Liver (tissue), 3 donors: ENCODE results near the gene ZNF614.

Experiments
- ATF3 ChIP-seq: IDR thresholded peaks from 2 replicates; pipeline ENCODE4 v1.6.1; 2016; ENCODE audit warnings: antibody characterized with exemption
- EGR1 ChIP-seq, 2 donors: IDR thresholded peaks; 2 replicates each; pipeline ENCODE4 v1.6.1; 2016 to 2018; ENCODE audit warnings: antibody characterized with exemption in 2 of 2, low read depth in 2 of 2
- FOXA1 ChIP-seq: IDR thresholded peaks from 2 replicates; pipeline ENCODE4 v1.6.1; 2016; ENCODE audit warnings: antibody characterized with exemption
- GABPA ChIP-seq, 2 donors: IDR thresholded peaks in 1 of 2; conservative IDR thresholded peaks in 1 of 2; 2 replicates each; pipeline ENCODE4 v1.6.1; 2016; ENCODE audit warnings: antibody characterized with exemption in 2 of 2, mild to moderate bottlenecking in 1 of 2, moderate library complexity in 1 of 2
- SP1 ChIP-seq: IDR thresholded peaks from 2 replicates; pipeline ENCODE4 v1.6.1; 2018; ENCODE audit warnings: antibody characterized with exemption, mild to moderate bottlenecking
- TF ChIP-seq, protein P1 (sequence below): fragments of 150-350 bp; IDR thresholded peaks from 2 replicates; pipeline ENCODE4 v1.5.1; 2017; ENCODE audit warnings: improper control_type of control experiment, low read depth, low read length; ENCODE audit not compliant: missing input control
- TF ChIP-seq, protein P2 (sequence below): IDR thresholded peaks from 2 replicates; pipeline ENCODE4 v1.6.1; 2016; ENCODE audit warnings: antibody characterized with exemption, mild to moderate bottlenecking
- donor health status: healthy.
- donor health status: healthy.

DNA sequence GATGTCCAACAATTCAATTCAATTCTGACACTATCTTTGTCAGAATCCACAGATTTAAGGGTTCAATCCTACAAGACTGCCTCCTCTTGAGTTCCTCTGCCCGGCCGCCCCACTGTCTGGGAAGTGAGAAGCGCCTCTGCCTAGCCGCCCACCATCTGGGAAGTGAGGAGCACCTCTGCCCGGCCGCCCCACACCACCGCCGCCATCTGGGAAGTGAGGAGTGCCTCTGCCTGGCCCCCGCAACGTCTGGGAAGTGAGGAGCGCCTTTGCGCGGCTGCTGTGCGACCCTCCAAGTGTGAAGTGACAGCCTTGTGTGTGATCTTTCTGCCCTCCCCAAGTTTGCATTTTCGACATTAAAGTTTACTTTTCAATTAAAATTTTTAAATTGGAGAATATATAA lies 6.0 kb downstream of the ZNF614 start:
- TF ChIP-seq, protein P1, sequence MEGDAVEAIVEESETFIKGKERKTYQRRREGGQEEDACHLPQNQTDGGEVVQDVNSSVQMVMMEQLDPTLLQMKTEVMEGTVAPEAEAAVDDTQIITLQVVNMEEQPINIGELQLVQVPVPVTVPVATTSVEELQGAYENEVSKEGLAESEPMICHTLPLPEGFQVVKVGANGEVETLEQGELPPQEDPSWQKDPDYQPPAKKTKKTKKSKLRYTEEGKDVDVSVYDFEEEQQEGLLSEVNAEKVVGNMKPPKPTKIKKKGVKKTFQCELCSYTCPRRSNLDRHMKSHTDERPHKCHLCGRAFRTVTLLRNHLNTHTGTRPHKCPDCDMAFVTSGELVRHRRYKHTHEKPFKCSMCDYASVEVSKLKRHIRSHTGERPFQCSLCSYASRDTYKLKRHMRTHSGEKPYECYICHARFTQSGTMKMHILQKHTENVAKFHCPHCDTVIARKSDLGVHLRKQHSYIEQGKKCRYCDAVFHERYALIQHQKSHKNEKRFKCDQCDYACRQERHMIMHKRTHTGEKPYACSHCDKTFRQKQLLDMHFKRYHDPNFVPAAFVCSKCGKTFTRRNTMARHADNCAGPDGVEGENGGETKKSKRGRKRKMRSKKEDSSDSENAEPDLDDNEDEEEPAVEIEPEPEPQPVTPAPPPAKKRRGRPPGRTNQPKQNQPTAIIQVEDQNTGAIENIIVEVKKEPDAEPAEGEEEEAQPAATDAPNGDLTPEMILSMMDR: no peak
- TF ChIP-seq GABPA (IDR thresholded peaks at IDR 0.05 in 1 of 2, conservative IDR thresholded peaks at IDR 0.05 in 1 of 2) (no peak), EGR1 (IDR thresholded peaks at IDR 0.05; ENCODE audit: low read depth in 2 of 2) (no peak), FOXA1 (no peak), SP1 (no peak), ATF3 (no peak)
- TF ChIP-seq, protein P2, sequence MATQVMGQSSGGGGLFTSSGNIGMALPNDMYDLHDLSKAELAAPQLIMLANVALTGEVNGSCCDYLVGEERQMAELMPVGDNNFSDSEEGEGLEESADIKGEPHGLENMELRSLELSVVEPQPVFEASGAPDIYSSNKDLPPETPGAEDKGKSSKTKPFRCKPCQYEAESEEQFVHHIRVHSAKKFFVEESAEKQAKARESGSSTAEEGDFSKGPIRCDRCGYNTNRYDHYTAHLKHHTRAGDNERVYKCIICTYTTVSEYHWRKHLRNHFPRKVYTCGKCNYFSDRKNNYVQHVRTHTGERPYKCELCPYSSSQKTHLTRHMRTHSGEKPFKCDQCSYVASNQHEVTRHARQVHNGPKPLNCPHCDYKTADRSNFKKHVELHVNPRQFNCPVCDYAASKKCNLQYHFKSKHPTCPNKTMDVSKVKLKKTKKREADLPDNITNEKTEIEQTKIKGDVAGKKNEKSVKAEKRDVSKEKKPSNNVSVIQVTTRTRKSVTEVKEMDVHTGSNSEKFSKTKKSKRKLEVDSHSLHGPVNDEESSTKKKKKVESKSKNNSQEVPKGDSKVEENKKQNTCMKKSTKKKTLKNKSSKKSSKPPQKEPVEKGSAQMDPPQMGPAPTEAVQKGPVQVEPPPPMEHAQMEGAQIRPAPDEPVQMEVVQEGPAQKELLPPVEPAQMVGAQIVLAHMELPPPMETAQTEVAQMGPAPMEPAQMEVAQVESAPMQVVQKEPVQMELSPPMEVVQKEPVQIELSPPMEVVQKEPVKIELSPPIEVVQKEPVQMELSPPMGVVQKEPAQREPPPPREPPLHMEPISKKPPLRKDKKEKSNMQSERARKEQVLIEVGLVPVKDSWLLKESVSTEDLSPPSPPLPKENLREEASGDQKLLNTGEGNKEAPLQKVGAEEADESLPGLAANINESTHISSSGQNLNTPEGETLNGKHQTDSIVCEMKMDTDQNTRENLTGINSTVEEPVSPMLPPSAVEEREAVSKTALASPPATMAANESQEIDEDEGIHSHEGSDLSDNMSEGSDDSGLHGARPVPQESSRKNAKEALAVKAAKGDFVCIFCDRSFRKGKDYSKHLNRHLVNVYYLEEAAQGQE: no peak
